Upper lobe of right lung (tissue), 1 donor: ENCODE data around the gene SLC25A19. TPM values are rescaled to one million over a fixed set of nuclear protein-coding genes. Genes with fewer than 3 reads are reported as not detected.

Experiments
- ATAC-seq: fragments of 200-7000 bp; cut with Tn5 transposase; one replicate; pipeline ENCODE4 v1.9.1; 2020; ENCODE audit warnings: mild to moderate bottlenecking, moderate library complexity
- DNase-seq: peaks from one replicate; pipeline ENCODE4 v3.0.0-alpha.2; 2020
- H3K27ac ChIP-seq: fragments of 200-600 bp; one replicate; pipeline ENCODE4 v1.8.0; 2022
- H3K27me3 ChIP-seq: fragments of 200-600 bp; one replicate; pipeline ENCODE4 v1.8.0; 2022; ENCODE audit warnings: mild to moderate bottlenecking
- H3K36me3 ChIP-seq: fragments of 200-600 bp; one replicate; pipeline ENCODE4 v1.8.0; 2022
- H3K4me1 ChIP-seq: fragments of 200-600 bp; one replicate; pipeline ENCODE4 v1.8.0; 2022
- H3K4me3 ChIP-seq: fragments of 200-600 bp; one replicate; pipeline ENCODE4 v1.8.0; 2022; ENCODE audit warnings: mild to moderate bottlenecking
- H3K9me3 ChIP-seq: fragments of 200-600 bp; one replicate; pipeline ENCODE4 v1.8.0; 2022
- CTCF ChIP-seq: fragments of 200-600 bp; IDR thresholded peaks from one replicate; pipeline ENCODE4 v1.8.0; 2022; ENCODE audit warnings: antibody characterized with exemption
- intact Hi-C: fragments of 100-400 bp; cut with DNase I; formaldehyde crosslinking; loops from one replicate; pipeline ENCODE4 v1.11.0; 2022
- total RNA-seq: library from RNA; stranded (reverse); fragmentation: NEBNext Ultra II Directional; extraction: Animal tissue kit (Norgen Biotek cat#: 25700); gene quantifications from one replicate; pipeline ENCODE4 v1.2.1, GENCODE V29; 2021
- donor health status: DM: no; HTN: yes; CAD: no; lungs with severe emphysema.

Gene SLC25A19
- total RNA-seq, 1 donor from 2014 or later = 29.4 TPM

- Histone ChIP-seq H3K36me3 (peaks cover 52% of the 10 kb centered on the region), H3K4me3 (no peak overlapping the region), H3K27ac (no peak overlapping the region), H3K4me1 (peaks cover 13% of the 10 kb centered on the region), H3K9me3 (no peaks in the 10 kb centered on the region), H3K27me3 (no peaks in the 10 kb centered on the region)
- ATAC-seq (no peak), DNase-seq (no peak)
- TF ChIP-seq CTCF = no peak
- intact Hi-C loops = no loop called here
These were observed 42.8 kb downstream of the SLC25A19 start for GRCh38 chr17:75246404-75246803.

GRCh38 chr17:75245011-75245410, 44.2 kb downstream of the SLC25A19 start:
- H3K4me3 ChIP-seq = no peak overlapping the region
- no peaks in the 10 kb centered on the region for H3K9me3 ChIP-seq
- ATAC-seq (no peak), DNase-seq (no peak)
- H3K36me3 ChIP-seq = peaks cover 66% of the 10 kb centered on the region
- TF ChIP-seq CTCF = no peak
- no peaks in the 10 kb centered on the region for H3K27me3 ChIP-seq
- intact Hi-C loops = no loop called here
- H3K27ac ChIP-seq = no peak overlapping the region
- peaks cover 7% of the 10 kb centered on the region for H3K4me1 ChIP-seq

GRCh38 chr17:75244133-75244866, 44.9 kb downstream of the SLC25A19 start:
- TF ChIP-seq CTCF = no peak
- no peak for DNase-seq
- Histone ChIP-seq H3K27me3 (no peaks in the 10 kb centered on the region), H3K9me3 (no peaks in the 10 kb centered on the region), H3K27ac (no peak overlapping the region), H3K4me1 (no peaks in the 10 kb centered on the region), H3K36me3 (peaks cover 73% of the 10 kb centered on the region), H3K4me3 (no peak overlapping the region)
- peak; percentile 46 for ATAC-seq
- intact Hi-C loops = no loop called here

- ATAC-seq = no peak
- H3K27me3 ChIP-seq = no peaks in the 10 kb centered on the region
- no peak overlapping the region for H3K4me3 ChIP-seq
- DNase-seq = no peak
- peaks cover 91% of the 10 kb centered on the region for H3K36me3 ChIP-seq
- intact Hi-C loops = no loop called here
- no peaks in the 10 kb centered on the region for H3K9me3 ChIP-seq
- TF ChIP-seq CTCF = no peak
- no peaks in the 10 kb centered on the region for H3K4me1 ChIP-seq
- no peak overlapping the region for H3K27ac ChIP-seq
These were observed 46.7 kb downstream of the SLC25A19 start for GRCh38 chr17:75242461-75243042.

GRCh38 chr17:75241996-75242460, 47.2 kb downstream of the SLC25A19 start:
- no peak for TF ChIP-seq CTCF
- no peaks in the 10 kb centered on the region for H3K27me3 ChIP-seq

More at GRCh38 chr17:75241996-75242460, 47.2 kb downstream of the SLC25A19 start:
- Histone ChIP-seq H3K9me3 (no peaks in the 10 kb centered on the region), H3K4me1 (no peaks in the 10 kb centered on the region), H3K36me3 (peaks cover 96% of the 10 kb centered on the region), H3K27ac (peak overlapping the region; percentile 24), H3K4me3 (no peak overlapping the region)
- ATAC-seq (no peak), DNase-seq (no peak)
- intact Hi-C loops = no loop called here
